NCI-H2227 treated with DMSO at 0.1 percent for 48 hours (cell line): ENCODE data around the gene MALT1.

ENCODE experiments used
- DNase-seq: peaks from one replicate; lab custom pipeline; 2025; lab: John Stamatoyannopoulos, UW

MALT1 gene

GRCh38 chr18:58653814-58654509 is 17.3 kb upstream of the MALT1 start:
- no peak for DNase-seq

- DNase-seq: no peak
These were observed 16.2 kb upstream of the MALT1 start for GRCh38 chr18:58654896-58655614.

GRCh38 chr18:58657081-58657480 is 14.2 kb upstream of the MALT1 start:
- no peak for DNase-seq

- DNase-seq: no peak
These were observed 13.8 kb upstream of the MALT1 start for GRCh38 chr18:58657494-58657893.

- DNase-seq: no peak
These were observed 11.6 kb upstream of the MALT1 start for GRCh38 chr18:58659691-58660090.

- no peak for DNase-seq
These were observed 10.3 kb upstream of the MALT1 start for GRCh38 chr18:58660915-58661314.

GRCh38 chr18:58661423-58661822 is 9.8 kb upstream of the MALT1 start:
- no peak for DNase-seq

- DNase-seq: no peak
These were observed 9.1 kb upstream of the MALT1 start for GRCh38 chr18:58662118-58662517.

- DNase-seq: no peak
These were observed 5.1 kb upstream of the MALT1 start for GRCh38 chr18:58666176-58666575.

GRCh38 chr18:58668211-58668610 is 3.1 kb upstream of the MALT1 start:
- no peak for DNase-seq

GRCh38 chr18:58668897-58669296 is 2.4 kb upstream of the MALT1 start:
- DNase-seq: no peak

GRCh38 chr18:58669731-58670378 is 1.4 kb upstream of the MALT1 start:
- DNase-seq: peak; percentile 9

GRCh38 chr18:58670404-58671110 is 708 bp upstream of the MALT1 start:
- peak; percentile 36 for DNase-seq

GRCh38 chr18:58671632-58672564 is 633 bp downstream of the MALT1 start:
- no peak for DNase-seq

GRCh38 chr18:58674159-58674558 is 2.9 kb downstream of the MALT1 start:
- DNase-seq: no peak

- no peak for DNase-seq
These were observed 3.7 kb downstream of the MALT1 start for GRCh38 chr18:58674863-58675472.

- DNase-seq: no peak
These were observed 5.0 kb downstream of the MALT1 start for GRCh38 chr18:58676270-58676669.

GRCh38 chr18:58682429-58683069 is 11.3 kb downstream of the MALT1 start:
- DNase-seq: no peak

GRCh38 chr18:58687871-58688308 is 16.6 kb downstream of the MALT1 start:
- DNase-seq: no peak

GRCh38 chr18:58690259-58690658 is 19.0 kb downstream of the MALT1 start:
- DNase-seq: no peak
